Endothelial cell (in vitro differentiated cells): ENCODE measurements around the gene SCNN1A. TPM values are rescaled to one million over a fixed set of nuclear protein-coding genes. Genes with fewer than 3 reads are reported as not detected.

ENCODE experiments used
- DNase-seq: peaks from one replicate; pipeline ENCODE4 v3.0.0; 2021; ENCODE audit warnings: low spot score
- H3K27ac Mint-ChIP-seq: one replicate; pipeline ENCODE4 v1.8.0; 2021; ENCODE audit warnings: mixed read lengths, inconsistent platforms; ENCODE audit not compliant: unreplicated experiment
- H3K27me3 Mint-ChIP-seq: one replicate; pipeline ENCODE4 v1.8.0; 2021; ENCODE audit warnings: mild to moderate bottlenecking, moderate library complexity, mixed read lengths, inconsistent platforms; ENCODE audit not compliant: unreplicated experiment
- H3K36me3 Mint-ChIP-seq: one replicate; pipeline ENCODE4 v1.8.0; 2021; ENCODE audit warnings: mild to moderate bottlenecking, low read depth, mixed read lengths, inconsistent platforms; ENCODE audit not compliant: unreplicated experiment
- H3K4me1 Mint-ChIP-seq: one replicate; pipeline ENCODE4 v1.8.0; 2021; ENCODE audit warnings: mild to moderate bottlenecking, mixed read lengths, inconsistent platforms; ENCODE audit not compliant: unreplicated experiment
- H3K4me3 Mint-ChIP-seq: one replicate; pipeline ENCODE4 v1.8.0; 2021; ENCODE audit warnings: mild to moderate bottlenecking, mixed read lengths, inconsistent platforms; ENCODE audit not compliant: unreplicated experiment
- H3K9me3 Mint-ChIP-seq: one replicate; pipeline ENCODE4 v1.8.0; 2021; ENCODE audit warnings: mixed read lengths, inconsistent platforms; ENCODE audit not compliant: unreplicated experiment
- total RNA-seq: library from RNA; stranded (reverse); fragmentation: NEBNext Ultra II Directional; extraction: Animal tissue kit (Norgen Biotek cat#: 25700); gene quantifications from one replicate; pipeline ENCODE4 v1.2.1, GENCODE V29; 2021; ENCODE audit not compliant: unreplicated experiment
- TF ChIP-seq, protein P1 (sequence below): fragments of 200-600 bp; sonication (generic); IDR thresholded peaks from one replicate; pipeline ENCODE4 v1.5.0; 2021; ENCODE audit warnings: antibody characterized with exemption; ENCODE audit not compliant: unreplicated experiment

SCNN1A gene
- total RNA-seq, 1 donor from 2014 or later = 2.2 TPM

DNA sequence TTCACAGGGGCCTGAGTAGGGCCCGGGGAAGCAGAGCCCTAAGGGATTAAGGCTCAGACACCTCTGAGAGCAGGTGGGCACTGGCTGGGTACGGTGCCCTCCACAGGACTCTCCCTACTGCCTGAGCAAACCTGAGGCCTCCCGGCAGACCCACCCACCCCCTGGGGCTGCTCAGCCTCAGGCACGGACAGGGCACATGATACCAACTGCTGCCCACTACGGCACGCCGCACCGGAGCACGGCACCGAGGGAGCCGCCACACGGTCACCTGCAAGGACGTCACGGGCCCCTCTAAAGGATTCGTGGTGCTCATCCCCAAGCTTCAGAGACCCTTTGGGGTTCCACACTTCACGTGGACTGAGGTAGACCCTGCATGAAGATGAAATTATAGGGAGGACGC, 15.7 kb upstream of the SCNN1A start:
- Mint-ChIP-seq H3K4me3 (peak overlapping the region; percentile 42), H3K27me3 (peaks cover 3% of the 10 kb centered on the region), H3K4me1 (peaks cover 13% of the 10 kb centered on the region), H3K27ac (no peak overlapping the region), H3K36me3 (peaks cover 21% of the 10 kb centered on the region), H3K9me3 (no peaks in the 10 kb centered on the region)
- TF ChIP-seq, protein P1, sequence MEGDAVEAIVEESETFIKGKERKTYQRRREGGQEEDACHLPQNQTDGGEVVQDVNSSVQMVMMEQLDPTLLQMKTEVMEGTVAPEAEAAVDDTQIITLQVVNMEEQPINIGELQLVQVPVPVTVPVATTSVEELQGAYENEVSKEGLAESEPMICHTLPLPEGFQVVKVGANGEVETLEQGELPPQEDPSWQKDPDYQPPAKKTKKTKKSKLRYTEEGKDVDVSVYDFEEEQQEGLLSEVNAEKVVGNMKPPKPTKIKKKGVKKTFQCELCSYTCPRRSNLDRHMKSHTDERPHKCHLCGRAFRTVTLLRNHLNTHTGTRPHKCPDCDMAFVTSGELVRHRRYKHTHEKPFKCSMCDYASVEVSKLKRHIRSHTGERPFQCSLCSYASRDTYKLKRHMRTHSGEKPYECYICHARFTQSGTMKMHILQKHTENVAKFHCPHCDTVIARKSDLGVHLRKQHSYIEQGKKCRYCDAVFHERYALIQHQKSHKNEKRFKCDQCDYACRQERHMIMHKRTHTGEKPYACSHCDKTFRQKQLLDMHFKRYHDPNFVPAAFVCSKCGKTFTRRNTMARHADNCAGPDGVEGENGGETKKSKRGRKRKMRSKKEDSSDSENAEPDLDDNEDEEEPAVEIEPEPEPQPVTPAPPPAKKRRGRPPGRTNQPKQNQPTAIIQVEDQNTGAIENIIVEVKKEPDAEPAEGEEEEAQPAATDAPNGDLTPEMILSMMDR = no peak
- DNase-seq = no peak

DNA sequence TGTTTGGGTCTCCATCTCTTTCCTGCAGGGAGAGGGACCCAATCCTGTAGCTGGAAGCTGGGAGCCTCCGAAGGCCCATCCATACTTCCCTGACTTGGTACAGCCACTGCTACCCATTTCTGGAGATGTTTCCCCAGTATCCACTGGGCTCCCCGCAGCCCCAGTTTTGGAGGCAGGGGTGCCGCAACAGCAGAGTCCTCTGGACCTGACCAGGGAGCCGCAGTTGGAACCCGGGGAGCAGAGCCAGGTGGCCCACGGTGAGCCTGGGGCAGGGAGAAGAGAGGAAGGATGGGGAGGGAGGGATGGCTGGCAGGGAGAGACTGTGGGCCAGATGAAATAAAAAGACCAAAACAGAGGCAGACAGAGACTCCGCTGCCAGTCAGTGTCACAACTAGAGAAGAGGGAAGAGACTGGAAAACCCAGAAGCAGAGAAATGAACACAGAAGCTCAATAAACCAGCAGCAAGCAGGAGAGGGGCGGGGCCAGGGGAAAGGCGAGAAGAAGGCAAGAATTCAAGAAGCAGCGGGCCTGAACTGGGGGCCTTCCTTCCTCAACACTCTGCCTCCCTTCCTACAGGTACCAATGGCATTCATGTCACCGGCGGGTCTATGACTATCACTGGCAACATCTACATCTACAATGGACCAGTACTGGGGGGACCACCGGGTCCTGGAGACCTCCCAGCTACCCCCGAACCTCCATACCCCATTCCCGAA, 14.9 kb upstream of the SCNN1A start:
- no peak for DNase-seq
- peaks cover 21% of the 10 kb centered on the region for H3K36me3 Mint-ChIP-seq
- H3K27me3 Mint-ChIP-seq = peaks cover 2% of the 10 kb centered on the region
- H3K27ac Mint-ChIP-seq = no peak overlapping the region
- H3K4me3 Mint-ChIP-seq = no peak overlapping the region
- no peaks in the 10 kb centered on the region for H3K9me3 Mint-ChIP-seq
- TF ChIP-seq, protein P1 = no peak
- peaks cover 8% of the 10 kb centered on the region for H3K4me1 Mint-ChIP-seq

DNA sequence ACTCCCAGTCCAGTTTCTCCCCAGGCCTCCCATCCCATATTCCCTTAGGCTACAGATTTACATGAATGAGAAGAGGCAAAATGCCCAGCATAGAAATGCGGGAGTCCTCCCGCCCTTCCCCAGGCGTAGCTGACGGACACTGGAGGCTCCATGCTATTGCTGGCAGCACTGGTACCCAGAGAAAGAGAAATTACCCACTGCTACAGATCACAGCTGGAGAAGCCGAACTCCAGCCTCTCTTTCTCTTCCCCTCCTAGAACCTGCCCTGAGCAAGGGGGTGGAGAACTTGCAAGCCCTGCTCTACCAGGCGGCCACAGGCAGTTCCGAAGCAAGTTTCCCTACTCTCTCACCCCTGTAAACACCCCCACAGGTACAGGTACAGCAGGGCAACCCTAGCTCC, 12.2 kb upstream of the SCNN1A start:
- Mint-ChIP-seq H3K27me3 (peaks cover 6% of the 10 kb centered on the region), H3K9me3 (no peaks in the 10 kb centered on the region), H3K27ac (no peak overlapping the region), H3K4me1 (peaks cover 11% of the 10 kb centered on the region), H3K36me3 (peaks cover 21% of the 10 kb centered on the region), H3K4me3 (no peak overlapping the region)
- no peak for DNase-seq
- TF ChIP-seq, protein P1 = no peak

DNA sequence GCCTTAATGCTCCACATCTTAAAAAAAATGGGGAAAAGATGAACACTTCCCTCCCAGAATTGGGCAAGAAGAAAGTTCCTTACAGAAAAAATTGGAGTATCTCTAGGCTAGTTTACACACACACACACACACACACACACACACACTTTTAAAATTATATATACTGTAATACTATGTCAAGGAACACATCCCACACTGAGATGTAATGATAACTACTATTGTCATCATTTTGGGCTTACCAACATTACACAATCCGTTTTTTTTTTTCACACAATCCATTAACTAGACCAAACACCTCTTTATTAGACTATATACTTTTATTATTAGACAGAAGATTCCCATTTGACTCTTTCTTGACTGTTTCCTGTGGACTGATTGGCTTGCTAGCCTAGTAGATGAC, 11.1 kb upstream of the SCNN1A start:
- Mint-ChIP-seq H3K4me1 (peaks cover 11% of the 10 kb centered on the region), H3K9me3 (no peaks in the 10 kb centered on the region), H3K4me3 (no peak overlapping the region), H3K27me3 (peaks cover 7% of the 10 kb centered on the region), H3K27ac (no peak overlapping the region), H3K36me3 (peaks cover 19% of the 10 kb centered on the region)
- TF ChIP-seq, protein P1 = no peak
- no peak for DNase-seq

DNA sequence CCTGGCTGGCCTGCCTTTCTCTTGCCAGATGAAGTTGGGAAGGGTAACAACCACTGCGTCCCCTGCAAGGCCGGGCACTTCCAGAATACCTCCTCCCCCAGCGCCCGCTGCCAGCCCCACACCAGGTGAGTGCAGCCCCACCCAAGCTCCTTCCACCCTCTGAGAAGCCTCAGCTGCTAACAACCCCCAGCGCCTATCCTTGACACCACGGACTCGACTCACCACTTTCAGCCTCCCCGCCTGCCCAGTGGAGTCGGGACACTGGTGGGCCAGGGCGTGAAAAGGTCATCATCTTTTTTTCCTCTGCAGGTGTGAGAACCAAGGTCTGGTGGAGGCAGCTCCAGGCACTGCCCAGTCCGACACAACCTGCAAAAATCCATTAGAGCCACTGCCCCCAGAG, 10.7 kb upstream of the SCNN1A start:
- TF ChIP-seq, protein P1 = no peak
- H3K4me3 Mint-ChIP-seq = no peak overlapping the region
- peaks cover 11% of the 10 kb centered on the region for H3K4me1 Mint-ChIP-seq
- H3K27me3 Mint-ChIP-seq = peaks cover 8% of the 10 kb centered on the region
- DNase-seq = no peak
- no peak overlapping the region for H3K27ac Mint-ChIP-seq
- no peaks in the 10 kb centered on the region for H3K9me3 Mint-ChIP-seq
- H3K36me3 Mint-ChIP-seq = peaks cover 18% of the 10 kb centered on the region
